AG09319 (cell line): ENCODE results near the gene MEAF6.
"Not testable (repeated sequence)": the region's sequence is repeated elsewhere in the genome, so short reads cannot be mapped to it uniquely, and the experiment has no call there.

Source experiments
- DNase-seq: peaks from one replicate; pipeline ENCODE4 v3.0.0-alpha.2; 2010; ENCODE audit warnings: low read depth; ENCODE audit errors: extremely low read depth
- CTCF ChIP-seq: IDR thresholded peaks from 2 replicates; pipeline ENCODE4 v1.5.1; 2011; ENCODE audit warnings: low read depth, mild to moderate bottlenecking, inconsistent platforms, low read length, moderate library complexity

The MEAF6 gene

GRCh38 chr1:37514350-37515184 is at the start of gene MEAF6:
MEAF6 (minus strand) TSS chr1:37514766; CDS start chr1:37514746, 20 bp downstream.
- peak; percentile 12 for TF ChIP-seq CTCF
- DNase-seq = peak; percentile 50

DNA sequence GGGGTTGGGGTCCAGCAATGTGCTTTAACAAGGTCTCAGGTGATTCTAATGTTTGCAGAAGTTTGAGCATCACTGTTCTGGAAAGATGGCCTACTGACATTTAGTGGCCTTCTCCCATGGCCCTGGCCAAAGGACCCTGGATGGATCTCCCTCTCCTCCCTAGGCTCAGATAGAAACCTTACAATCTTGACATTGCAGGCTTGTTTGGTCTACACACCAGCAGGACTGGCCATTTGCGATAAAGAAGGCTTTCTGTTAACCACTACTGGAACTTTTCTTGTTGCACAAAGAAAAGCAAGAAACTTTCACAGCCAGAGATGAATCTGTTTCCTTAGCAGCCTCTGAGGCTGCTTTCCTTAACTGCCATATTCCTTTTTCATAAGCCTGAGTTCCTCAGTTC is 48.4 kb upstream of the MEAF6 start:
- no peak for TF ChIP-seq CTCF
- no peak for DNase-seq

GRCh38 chr1:37561133-37562132 is 46.9 kb upstream of the MEAF6 start:
- peak; percentile 55 for TF ChIP-seq CTCF
- no peak for DNase-seq

- no peak for DNase-seq
- no peak for TF ChIP-seq CTCF
Measured at GRCh38 chr1:37560401-37561132, 46.0 kb upstream of the MEAF6 start.

DNA sequence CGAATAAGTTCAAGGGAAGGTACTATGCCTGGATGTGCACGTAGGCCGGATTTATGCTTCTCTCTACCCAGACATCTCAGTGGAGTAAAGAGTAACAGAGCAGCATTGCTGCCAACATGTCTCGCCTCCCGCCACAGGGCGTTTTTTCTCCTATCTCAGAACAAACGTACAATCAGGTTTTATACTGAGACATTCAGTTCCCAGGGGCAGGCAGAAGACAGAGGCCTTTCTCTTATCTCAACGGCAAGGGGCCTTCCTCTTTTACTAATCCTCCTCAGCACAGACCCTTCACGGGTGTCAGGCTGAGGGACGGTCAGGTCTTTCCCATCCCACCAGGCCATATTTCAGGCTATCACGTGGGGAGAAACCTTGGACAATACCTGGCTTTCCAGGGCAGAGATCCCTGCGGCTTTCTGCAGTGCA is 45.4 kb upstream of the MEAF6 start:
- not testable (repeated sequence) for DNase-seq

DNA sequence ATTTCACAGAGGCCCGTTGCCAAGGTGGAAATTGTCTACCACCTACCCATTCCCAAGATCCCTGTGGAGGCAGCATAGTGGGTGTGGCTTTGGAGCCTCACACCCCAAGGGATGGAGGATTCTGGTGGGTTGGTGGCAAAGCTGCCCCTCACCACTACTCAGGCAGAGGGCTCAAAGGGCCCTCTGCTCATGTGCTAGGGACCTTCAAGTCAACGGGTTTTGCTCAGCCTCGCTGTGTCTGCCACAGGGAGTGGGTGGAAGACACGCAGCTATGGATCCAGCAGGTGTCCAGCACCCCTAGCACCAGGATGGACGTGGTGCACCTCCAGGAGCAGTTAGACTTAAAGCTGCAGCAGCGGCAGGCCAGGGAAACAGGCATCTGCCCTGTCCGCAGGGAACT is 44.5 kb upstream of the MEAF6 start:
- no peak for DNase-seq
- no peak for TF ChIP-seq CTCF

DNA sequence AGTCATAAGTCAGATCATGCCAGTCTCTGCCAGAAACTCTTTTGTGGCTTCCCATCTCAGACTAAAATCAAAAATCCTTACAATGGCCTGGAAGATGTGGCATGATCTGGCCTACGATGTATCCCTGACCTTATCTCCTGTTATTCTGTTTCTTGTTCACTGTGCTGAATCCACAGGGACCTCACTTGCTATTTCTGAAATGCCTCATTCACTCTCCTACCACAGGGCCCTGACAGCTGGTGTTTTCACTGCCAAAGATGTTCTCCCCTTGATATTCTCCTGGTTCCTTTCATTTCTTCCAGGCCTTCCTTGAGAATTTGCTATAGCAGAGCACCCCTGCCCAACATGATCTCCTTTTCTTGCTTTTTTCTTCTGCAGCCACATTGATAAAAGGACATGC is 43.8 kb upstream of the MEAF6 start:
- no peak for DNase-seq
- no peak for TF ChIP-seq CTCF
